HepG2 (cell line): ENCODE results near the gene SLC25A22. TPM values are rescaled to one million over a fixed set of nuclear protein-coding genes. Genes with fewer than 3 reads are reported as not detected.
A peak's percentile ranks its signal among the peaks of the same experiment; 100 is the strongest.

Experiments
- ATAC-seq: fragments of 200-7000 bp; cut with Tn5 transposase; 3 replicates; pipeline ENCODE4 v1.9.1; 2020; ENCODE audit warnings: mild to moderate bottlenecking, moderate library complexity
- BruUV-seq: library from RNA; stranded (reverse); fragments of 400-500 nt; replicated peaks from 2 replicates; lab custom pipeline; 2021; lab: Mats Ljungman, UMichigan
- CTCF ChIA-PET: fragments of 300-600 bp; formaldehyde crosslinking; extraction: SDS; loops from one replicate; lab custom pipeline; 2021; ENCODE audit warnings: low total read pairs, inconsistent platforms, low intra/inter-chr PET ratio; lab: Yijun Ruan, JAX
- POLR2A ChIA-PET: fragments of 350-600 bp; sonication (Branson Sonifier 250); formaldehyde crosslinking; loops from one replicate; lab custom pipeline; 2020; ENCODE audit warnings: antibody characterized with exemption, inconsistent platforms; lab: Yijun Ruan, JAX
- DNase-seq: peaks from one replicate; pipeline ENCODE4 v3.0.0-alpha.2; 2015; ENCODE audit warnings: low spot score
- FAIRE-seq: peaks from 3 replicates; lab custom pipeline; 2011; peaks lifted over from hg19 to GRCh38; lab: Jason Lieb, UNC
- H2AFZ ChIP-seq: one replicate; pipeline ENCODE4 v1.6.1; 2011; ENCODE audit warnings: low read length, inconsistent platforms
- H3K27ac ChIP-seq: fragments of 300-600 bp; 3 replicates; pipeline ENCODE4 v1.8.0; 2011; ENCODE audit warnings: mixed run types, mild to moderate bottlenecking, mixed read lengths, low read length, inconsistent platforms; ENCODE audit not compliant: insufficient read depth; ENCODE audit errors: extremely low read length
- H3K27me3 ChIP-seq, 2 experiments: fragments of 200-600 bp in 1 of 2; 2 replicates in 1 of 2; 3 replicates in 1 of 2; pipeline versions ENCODE4 v1.6.0 to v1.8.0; 2011; ENCODE audit warnings: low read length in 2 of 2, mild to moderate bottlenecking in 2 of 2, moderate library complexity in 2 of 2, inconsistent platforms in 1 of 2; ENCODE audit not compliant: insufficient read depth in 2 of 2, control insufficient read depth in 1 of 2
- H3K36me3 ChIP-seq, 2 experiments: fragments of 200-600 bp in 1 of 2; replicated peaks in 1 of 2; 2 replicates in 1 of 2; 3 replicates in 1 of 2; pipeline versions ENCODE4 v1.5.1 to v1.8.0; 2011; ENCODE audit warnings: low read length in 2 of 2, inconsistent platforms in 1 of 2; ENCODE audit not compliant: insufficient read depth in 2 of 2, control insufficient read depth in 1 of 2
- H3K4me1 ChIP-seq: 2 replicates; pipeline ENCODE4 v1.5.1; 2012; ENCODE audit warnings: low read length, inconsistent platforms; ENCODE audit not compliant: insufficient read depth
- H3K4me2 ChIP-seq: 2 replicates; pipeline ENCODE4 v1.6.0; 2011; ENCODE audit warnings: low read depth, low read length, inconsistent platforms
- H3K4me3 ChIP-seq, 3 experiments: fragments of 200-600 bp in 1 of 3; sonication (generic), shearing (Covaris generic) in 1 of 3; replicated peaks in 1 of 3; 2 replicates each; pipeline ENCODE4 v1.5.1; 2011 to 2016; ENCODE audit warnings: low read length in 3 of 3, inconsistent platforms in 2 of 3, low read depth in 2 of 3, mild to moderate bottlenecking in 2 of 3, control low read depth in 1 of 3, mixed read lengths in 1 of 3; ENCODE audit not compliant: insufficient read depth in 1 of 3
- H3K79me2 ChIP-seq: one replicate; pipeline ENCODE4 v1.6.1; 2011; ENCODE audit warnings: low read length, inconsistent platforms; ENCODE audit not compliant: insufficient read depth
- H3K9ac ChIP-seq: 2 replicates; pipeline ENCODE4 v1.6.0; 2011; ENCODE audit warnings: mild to moderate bottlenecking, low read depth, low read length, inconsistent platforms; ENCODE audit not compliant: insufficient read depth
- H3K9me3 ChIP-seq: 2 replicates; pipeline ENCODE4 v1.5.1; 2012; ENCODE audit warnings: mild to moderate bottlenecking, low read length
- H4K20me1 ChIP-seq: 2 replicates; pipeline ENCODE4 v1.6.0; 2011; ENCODE audit warnings: inconsistent platforms, mild to moderate bottlenecking, low read length, moderate library complexity; ENCODE audit not compliant: insufficient read depth
- AGO2 ChIP-seq: fragments of 200-400 bp; formaldehyde crosslinking; optimal IDR thresholded peaks from 2 replicates; pipeline ENCODE3; 2017; ENCODE audit warnings: mild to moderate bottlenecking, low read depth, low read length, moderate library complexity
- AKAP8 ChIP-seq: sonication (generic); formaldehyde crosslinking; IDR thresholded peaks from 2 replicates; pipeline ENCODE4 v1.5.1; 2020; ENCODE audit warnings: mild to moderate bottlenecking, missing genetic modification reagents
- ATF7-NPFF ChIP-seq: sonication (generic); formaldehyde crosslinking; IDR thresholded peaks from 2 replicates; pipeline ENCODE4 v1.8.1; 2023; ENCODE audit warnings: mild to moderate bottlenecking, low read depth, missing genetic modification reagents, moderate library complexity
- GTF2F1 ChIP-seq: fragments of 150-350 bp; IDR thresholded peaks from 2 replicates; pipeline ENCODE4 v1.6.1; 2014; ENCODE audit warnings: low read length
- HNRNPL ChIP-seq: fragments of 200-400 bp; formaldehyde crosslinking; IDR thresholded peaks from 2 replicates; pipeline ENCODE4 v1.6.1; 2017; ENCODE audit warnings: mild to moderate bottlenecking, low read depth, low read length
- MXD3 ChIP-seq: IDR thresholded peaks from 2 replicates; pipeline ENCODE4 v1.6.1; 2016; ENCODE audit warnings: mild to moderate bottlenecking, missing biosample characterization, missing genetic modification reagents
- RBFOX2 ChIP-seq: fragments of 200-400 bp; formaldehyde crosslinking; IDR thresholded peaks from 2 replicates; pipeline ENCODE4 v1.6.1; 2017; ENCODE audit warnings: low read depth, mild to moderate bottlenecking, low read length
- WGBS: methylation state at CpG from one replicate; pipeline ENCODE4 v1.1.6; 2017; ENCODE audit warnings: low lambda C conversion rate; 5-methylcytosine and 5-hydroxymethylcytosine counted together
- in situ Hi-C: cut with HindIII; loops from 2 replicates; pipeline ENCODE4 v1.10.0; 2017; ENCODE audit warnings: low pct_unique_long_range_greater_than_20kb; ENCODE audit not compliant: extremely low pct_ligation_motif_present
- intact Hi-C: fragments of 100-400 bp; cut with micrococcal nuclease; formaldehyde crosslinking; loops from one replicate; pipeline ENCODE4 v1.10.0; 2022; ENCODE audit not compliant: unreplicated experiment
- polyA plus RNA-seq, 8 experiments: library from polyadenylated mRNA; depleted of rRNA in 3 of 8; stranded (reverse) in 7 of 8; unstranded in 1 of 8; fragments of >200 nt; fragmentation: Illumina TruSeq in 4 of 8; extraction: Trizol in 4 of 8; gene quantifications; 2 replicates each; pipeline versions ENCODE4 v1.2.1 to v1.2.3, GENCODE V29; 2011 to 2016; ENCODE audit warnings: low read depth in 4 of 8, missing spikeins in 1 of 8, mixed read lengths in 1 of 8; ENCODE audit not compliant: insufficient read depth in 1 of 8
- total RNA-seq, 5 experiments: library from RNA; depleted of rRNA; stranded (reverse); fragments of >200 nt; fragmentation: Illumina TruSeq; extraction: Trizol; gene quantifications; 2 replicates each; pipeline ENCODE4 v1.2.3, GENCODE V29; 2016; ENCODE audit warnings: low read depth in 1 of 5

SLC25A22 gene
- total and polyA plus RNA-seq, 2 of the 13 experiments (the other 11 are each of a cell fraction or from before 2014, with no cell fraction given): 12.4 to 19.2 TPM

- 98% methylated on average over 20 of the region's 32 CpGs for WGBS
- H3K79me2 ChIP-seq: peaks cover 22% of the 10 kb centered on the region
- ChIA-PET POLR2A (no interaction called here), CTCF (no interaction called here)
- H3K27ac ChIP-seq: peak overlapping the region; percentile 50
- DNase-seq: no peak
- H3K9ac ChIP-seq: no peak overlapping the region
- H3K4me3 ChIP-seq: no peak overlapping the region
- no TSS peak for BruUV-seq
- in situ Hi-C loops: no loop called here
- peaks cover 21 to 43% of the 10 kb centered on the region in 2 experiments; a peak in 4 of 5 replicates for H3K36me3 ChIP-seq
- peak; percentile 81 for TF ChIP-seq AGO2
- no peak for TF ChIP-seq MXD3 (CRISPR knock-in tag)
- peak; percentile 58; the same call in 1 of the 2 replicates for TF ChIP-seq HNRNPL
- TF ChIP-seq GTF2F1: no peak
- TF ChIP-seq AKAP8 (CRISPR knock-in tag): 0 out of 2 replicates have a peak, but pooled peaks have one; percentile 4
- peak; percentile 56; the same call in 1 of the 2 replicates for TF ChIP-seq RBFOX2
- TF ChIP-seq ATF7-NPFF (CRISPR knock-in tag): no peak
- TF ChIP-seq, all 625 proteins: peak for 4
- Histone ChIP-seq H3K4me2 (no peak overlapping the region), H3K4me1 (peaks cover 34% of the 10 kb centered on the region), H2AFZ (no peak overlapping the region), H3K9me3 (no peaks in the 10 kb centered on the region), H3K27me3 (no peaks in the 10 kb centered on the region), H4K20me1 (peaks cover 6% of the 10 kb centered on the region)
- FAIRE-seq (no peak), ATAC-seq (peak; percentile 3; the same call in 2 of the 3 replicates)
- intact Hi-C loops: no loop called here
Measured at GRCh38 chr11:770642-771616, 27.2 kb downstream of the SLC25A22 start.
